H1 (cell line): Measurements from ENCODE around the gene CD38. TPM values are rescaled to one million over a fixed set of nuclear protein-coding genes. Genes with fewer than 3 reads are reported as not detected.

Experiments
- CTCF ChIA-PET: fragments of 300-600 bp; sonication (Branson Sonifier 250); formaldehyde crosslinking; loops from one replicate; lab custom pipeline; 2021; ENCODE audit not compliant: partially characterized antibody; lab: Charles Lee
- POLR2A ChIA-PET: fragments of 300-600 bp; sonication (Branson Sonifier 250); formaldehyde crosslinking; loops from one replicate; lab custom pipeline; 2021; ENCODE audit warnings: inconsistent platforms; ENCODE audit not compliant: partially characterized antibody; lab: Charles Lee
- DNase-seq, 2 experiments: peaks; one replicate each; pipeline versions ENCODE4 v3.0.0 to v3.0.0-alpha.2; 2010 to 2022; ENCODE audit warnings: low spot score in 2 of 2, low read depth in 1 of 2, mixed read lengths in 1 of 2
- FAIRE-seq: peaks from 2 replicates; lab custom pipeline; 2011; peaks lifted over from hg19 to GRCh38; lab: Jason Lieb, UNC
- H2AFZ ChIP-seq: 2 replicates; pipeline ENCODE4 v1.8.1; 2012; ENCODE audit warnings: low read length, inconsistent platforms
- H2AK5ac ChIP-seq: 2 replicates; pipeline ENCODE4 v1.6.1; 2013; ENCODE audit warnings: low read depth, low read length
- H2BK120ac ChIP-seq: replicated peaks from 2 replicates; pipeline ENCODE3; 2013; ENCODE audit warnings: low read depth, low read length, inconsistent platforms
- H2BK12ac ChIP-seq: 2 replicates; pipeline ENCODE4 v1.6.1; 2013; ENCODE audit warnings: low read depth, low read length
- H2BK15ac ChIP-seq: 2 replicates; pipeline ENCODE4 v1.6.1; 2013; ENCODE audit warnings: low read length
- H2BK20ac ChIP-seq: 2 replicates; pipeline ENCODE4 v1.6.1; 2013; ENCODE audit warnings: low read length
- H2BK5ac ChIP-seq: 2 replicates; pipeline ENCODE4 v1.6.1; 2013; ENCODE audit warnings: low read depth, low read length
- H3K14ac ChIP-seq: 2 replicates; pipeline ENCODE4 v1.6.1; 2013; ENCODE audit warnings: inconsistent platforms; ENCODE audit not compliant: insufficient read length
- H3K18ac ChIP-seq: 2 replicates; pipeline ENCODE4 v1.6.1; 2013; ENCODE audit warnings: low read length; ENCODE audit errors: extremely low read depth
- H3K23ac ChIP-seq: 2 replicates; pipeline ENCODE4 v1.6.1; 2013; ENCODE audit warnings: inconsistent platforms; ENCODE audit not compliant: insufficient read length
- H3K23me2 ChIP-seq: 2 replicates; pipeline ENCODE4 v1.6.1; 2013; ENCODE audit warnings: low read depth, low read length
- H3K27ac ChIP-seq: 2 replicates; pipeline ENCODE4 v1.6.1; 2011; ENCODE audit warnings: low read depth, low read length, inconsistent platforms
- H3K27me3 ChIP-seq, 4 experiments: replicated peaks in 1 of 4; 1 replicate in 1 of 4; 2 replicates in 3 of 4; pipeline versions ENCODE4 v1.6.1 to v1.8.1; 2011 to 2013; ENCODE audit warnings: low read length in 3 of 4, mild to moderate bottlenecking in 3 of 4, inconsistent platforms in 2 of 4, mixed read lengths in 2 of 4, moderate library complexity in 1 of 4; ENCODE audit not compliant: control insufficient read depth in 3 of 4, insufficient read depth in 3 of 4; ENCODE audit errors: extremely low read depth in 1 of 4
- H3K36me3 ChIP-seq, 4 experiments: 2 replicates each; pipeline versions ENCODE4 v1.6.1 to v1.8.1; 2011 to 2013; ENCODE audit warnings: mild to moderate bottlenecking in 4 of 4, low read length in 3 of 4, moderate library complexity in 2 of 4, control low read depth in 1 of 4, inconsistent platforms in 1 of 4; ENCODE audit not compliant: insufficient read depth in 4 of 4, control insufficient read depth in 2 of 4
- H3K4ac ChIP-seq: replicated peaks from 2 replicates; pipeline ENCODE3; 2013; ENCODE audit warnings: low read length, low read depth, mixed read lengths, inconsistent platforms; ENCODE audit not compliant: insufficient read length
- H3K4me1 ChIP-seq, 4 experiments: replicated peaks in 1 of 4; 1 replicate in 1 of 4; 2 replicates in 3 of 4; pipeline versions ENCODE4 v1.6.1 to v1.8.1; 2011 to 2013; ENCODE audit warnings: low read length in 3 of 4, inconsistent platforms in 2 of 4, mixed read lengths in 1 of 4; ENCODE audit not compliant: insufficient read depth in 4 of 4, control insufficient read depth in 3 of 4
- H3K4me2 ChIP-seq, 2 experiments: 2 replicates each; pipeline versions ENCODE4 v1.6.1 to v1.8.1; 2011 to 2013; ENCODE audit warnings: low read depth in 2 of 2, low read length in 2 of 2, control low read depth in 1 of 2, inconsistent platforms in 1 of 2, mild to moderate bottlenecking in 1 of 2; ENCODE audit not compliant: insufficient read depth in 1 of 2
- H3K4me3 ChIP-seq, 4 experiments: fragments of 200-600, 300-600 bp in 1 of 4; sonication (generic), shearing (Covaris generic), sonication (Bioruptor Twin) in 1 of 4; 2 replicates each; pipeline versions ENCODE4 v1.5.1 to v1.8.1; 2011 to 2016; ENCODE audit warnings: low read length in 4 of 4, low read depth in 3 of 4, control low read depth in 2 of 4, inconsistent platforms in 2 of 4, mild to moderate bottlenecking in 2 of 4, mixed read lengths in 1 of 4, moderate library complexity in 1 of 4; ENCODE audit not compliant: insufficient read depth in 2 of 4; ENCODE audit errors: extremely low read depth in 1 of 4
- H3K56ac ChIP-seq: replicated peaks from 2 replicates; pipeline ENCODE3; 2013; ENCODE audit warnings: low read depth, mild to moderate bottlenecking, mixed read lengths, low read length, inconsistent platforms; ENCODE audit not compliant: insufficient read length
- H3K79me1 ChIP-seq: 2 replicates; pipeline ENCODE4 v1.6.1; 2013; ENCODE audit warnings: low read depth, low read length, control low read depth
- H3K79me2 ChIP-seq, 2 experiments: 2 replicates each; pipeline versions ENCODE4 v1.6.1 to v1.8.1; 2012 to 2013; ENCODE audit warnings: low read length in 2 of 2, mild to moderate bottlenecking in 2 of 2, inconsistent platforms in 1 of 2; ENCODE audit not compliant: insufficient read depth in 2 of 2, control insufficient read depth in 1 of 2
- H3K9ac ChIP-seq, 4 experiments: replicated peaks in 1 of 4; 1 replicate in 1 of 4; 2 replicates in 3 of 4; pipeline versions ENCODE4 v1.6.1 to v1.8.1; 2011 to 2013; ENCODE audit warnings: low read depth in 3 of 4, low read length in 3 of 4, control low read depth in 2 of 4, mild to moderate bottlenecking in 2 of 4, moderate library complexity in 2 of 4, inconsistent platforms in 1 of 4; ENCODE audit errors: extremely low read depth in 1 of 4
- H3K9me3 ChIP-seq, 2 experiments: 2 replicates each; pipeline versions ENCODE4 v1.6.1 to v1.8.1; 2012 to 2013; ENCODE audit warnings: mild to moderate bottlenecking in 2 of 2, moderate library complexity in 2 of 2, control low read depth in 1 of 2, inconsistent platforms in 1 of 2, low read depth in 1 of 2, low read length in 1 of 2, mixed read lengths in 1 of 2; ENCODE audit not compliant: insufficient read depth in 2 of 2
- H4K20me1 ChIP-seq, 2 experiments: replicated peaks in 1 of 2; 2 replicates each; pipeline versions ENCODE3 to v1.8.1; 2011 to 2013; ENCODE audit warnings: inconsistent platforms in 2 of 2, low read length in 2 of 2, mild to moderate bottlenecking in 1 of 2; ENCODE audit not compliant: insufficient read depth in 2 of 2, control insufficient read depth in 1 of 2
- H4K5ac ChIP-seq: 2 replicates; pipeline ENCODE4 v1.6.1; 2013; ENCODE audit warnings: low read length, low read depth, mixed read lengths, inconsistent platforms; ENCODE audit not compliant: insufficient read length
- H4K8ac ChIP-seq: 2 replicates; pipeline ENCODE4 v1.8.0; 2013; ENCODE audit warnings: mild to moderate bottlenecking, moderate library complexity, low read length, inconsistent platforms; ENCODE audit not compliant: insufficient read depth; ENCODE audit errors: extremely low read depth
- H4K91ac ChIP-seq: replicated peaks from 2 replicates; pipeline ENCODE3; 2013; ENCODE audit warnings: low read length, mixed read lengths, inconsistent platforms; ENCODE audit not compliant: insufficient read length
- WGBS, 2 experiments: shearing (Covaris generic) in 1 of 2; methylation state at CpG; one replicate each; pipeline versions ENCODE4 v1.1.6 to v1.1.7; 2013 to 2015; ENCODE audit warnings: low lambda C conversion rate in 2 of 2, mixed read lengths in 2 of 2, inconsistent platforms in 1 of 2, low coverage in 1 of 2, missing lambda C conversion rate in 1 of 2; ENCODE audit not compliant: insufficient replicate concordance in 2 of 2, insufficient coverage in 1 of 2, insufficient read length in 1 of 2; ENCODE audit errors: extremely low coverage in 1 of 2, missing lambda C conversion rate in 1 of 2; 5-methylcytosine and 5-hydroxymethylcytosine counted together
- polyA plus RNA-seq, 7 experiments: library from polyadenylated mRNA; depleted of rRNA in 3 of 7; stranded (reverse) in 5 of 7; unstranded in 2 of 7; fragments of >200 nt in 5 of 7; fragments of 200-250 nt in 2 of 7; gene quantifications; 1 replicate in 5 of 7; 2 replicates in 1 of 7; 4 replicates in 1 of 7; pipeline versions ENCODE4 v1.2.1 to v1.2.3, GENCODE V29; 2011 to 2013; ENCODE audit warnings: missing spikeins in 2 of 7, mixed read lengths in 2 of 7
- total RNA-seq: library from RNA; stranded (reverse); fragmentation: NEBNext Ultra II Directional; extraction: Animal tissue kit (Norgen Biotek cat#: 25700); gene quantifications from 2 replicates; pipeline ENCODE4 v1.2.1, GENCODE V29; 2021

CD38 gene
- total and polyA plus RNA-seq, 2 of the 8 experiments (the other 6 are each of a cell fraction or from before 2014, with no cell fraction given) = 0.14 to 0.24 TPM

- Histone ChIP-seq H2BK12ac (no peak overlapping the region), H3K36me3 (no peaks in the 10 kb centered on the region), H4K5ac (no peak overlapping the region), H2BK5ac (no peak overlapping the region), H3K27me3 (no peaks in the 10 kb centered on the region), H2AFZ (no peak overlapping the region), H2BK15ac (no peak overlapping the region), H2BK20ac (no peak overlapping the region), H4K91ac (no peak overlapping the region), H3K14ac (no peak overlapping the region), H2AK5ac (no peak overlapping the region), H3K4me3 (no peak overlapping the region), H3K56ac (no peak overlapping the region), H3K9ac (no peak overlapping the region), H2BK120ac (no peak overlapping the region), H3K4me2 (no peak overlapping the region), H3K23ac (no peak overlapping the region), H3K79me2 (no peaks in the 10 kb centered on the region), H3K4me1 (peaks cover 0 to 11% (median 0%) of the 10 kb centered on the region in 4 experiments; a peak in 2 of 7 replicates), H3K9me3 (no peaks in the 10 kb centered on the region), H3K18ac (no peak overlapping the region), H3K23me2 (no peaks in the 10 kb centered on the region), H4K20me1 (no peaks in the 10 kb centered on the region), H3K79me1 (no peaks in the 10 kb centered on the region), H3K27ac (no peak overlapping the region), H4K8ac (no peak overlapping the region), H3K4ac (no peak overlapping the region)
- ChIA-PET POLR2A (no interaction called here), CTCF (interaction anchor here (0.7 to 2.4 kb wide), 5 partner anchors 9 to 83 kb away, joined by 3 to 6 read pairs (median 3); no protein-coding TSS in a partner anchor)
- WGBS, 2 experiments = 94% methylated on average over 9 of the region's 9 CpGs; no CpG with 5 or more reads in 1 of the 2 experiments
- FAIRE-seq (no peak), DNase-seq (no peak)
Measured at GRCh38 chr4:15888515-15888914, 110.4 kb downstream of the CD38 start.
